Naive thymus-derived CD8-positive, alpha-beta T cell (primary cell): Measurements from ENCODE around the gene EDRF1. TPM values are rescaled to one million over a fixed set of nuclear protein-coding genes. Genes with fewer than 3 reads are reported as not detected.

Source experiments
- ATAC-seq, 2 donors: fragments of 150-1000 bp; cut with Tn5 transposase in 1 of 2; sonication (Bioruptor Pico), chemical (Tn5 transposase) in 1 of 2; 1 replicate in 1 of 2; 2 replicates in 1 of 2; pipeline ENCODE4 v1.10.0; 2021; ENCODE audit warnings: mild to moderate bottlenecking in 2 of 2, moderate library complexity in 2 of 2
- POLR2A ChIA-PET: fragments of 350-600 bp; sonication (Branson Sonifier 250); formaldehyde crosslinking; loops from one replicate; lab custom pipeline; 2021; ENCODE audit warnings: antibody characterized with exemption; lab: Charles Lee
- DNase-seq, 10 donors: peaks; one replicate each; pipeline versions ENCODE4 v3.0.0 to v3.0.0-alpha.2; 2020 to 2022
- H3K27ac Mint-ChIP-seq, 10 donors: one replicate each; pipeline ENCODE4 v1.8.0; 2020 to 2022; ENCODE audit warnings: mild to moderate bottlenecking in 10 of 10, mixed read lengths in 10 of 10, moderate library complexity in 4 of 10, inconsistent platforms in 1 of 10
- H3K27me3 Mint-ChIP-seq, 5 donors: one replicate each; pipeline ENCODE4 v1.8.0; 2021 to 2022; ENCODE audit warnings: mixed read lengths in 5 of 5
- H3K36me3 Mint-ChIP-seq, 3 donors: one replicate each; pipeline ENCODE4 v1.8.0; 2020 to 2022; ENCODE audit warnings: mixed read lengths in 3 of 3, mild to moderate bottlenecking in 2 of 3, inconsistent platforms in 1 of 3
- H3K4me1 Mint-ChIP-seq, 4 donors: one replicate each; pipeline ENCODE4 v1.8.0; 2021 to 2022; ENCODE audit warnings: mixed read lengths in 4 of 4
- H3K4me3 Mint-ChIP-seq, 10 donors: one replicate each; pipeline ENCODE4 v1.8.0; 2020 to 2022; ENCODE audit warnings: mild to moderate bottlenecking in 10 of 10, mixed read lengths in 10 of 10, moderate library complexity in 6 of 10, inconsistent platforms in 1 of 10
- H3K9me3 Mint-ChIP-seq, 9 donors: one replicate each; pipeline ENCODE4 v1.8.0; 2020 to 2022; ENCODE audit warnings: mixed read lengths in 9 of 9, mild to moderate bottlenecking in 3 of 9, inconsistent platforms in 1 of 9, moderate library complexity in 1 of 9
- polyA plus RNA-seq, 3 donors: library from polyadenylated mRNA; unstranded; fragments of 300-500 nt; fragmentation: Illumina TruSeq; gene quantifications; one replicate each; pipeline ENCODE4 v1.2.3, GENCODE V29; 2021
- total RNA-seq, 8 experiments: library from RNA in 2 of 8; stranded (reverse) in 2 of 8; gene quantifications; one replicate each; pipeline ENCODE4 v1.2.3 and lab custom pipeline; 2021 to 2026

EDRF1 gene
- total and polyA plus RNA-seq, 5 experiments from 2014 or later = 10.3 to 61.4 (median 12.8) TPM

DNA sequence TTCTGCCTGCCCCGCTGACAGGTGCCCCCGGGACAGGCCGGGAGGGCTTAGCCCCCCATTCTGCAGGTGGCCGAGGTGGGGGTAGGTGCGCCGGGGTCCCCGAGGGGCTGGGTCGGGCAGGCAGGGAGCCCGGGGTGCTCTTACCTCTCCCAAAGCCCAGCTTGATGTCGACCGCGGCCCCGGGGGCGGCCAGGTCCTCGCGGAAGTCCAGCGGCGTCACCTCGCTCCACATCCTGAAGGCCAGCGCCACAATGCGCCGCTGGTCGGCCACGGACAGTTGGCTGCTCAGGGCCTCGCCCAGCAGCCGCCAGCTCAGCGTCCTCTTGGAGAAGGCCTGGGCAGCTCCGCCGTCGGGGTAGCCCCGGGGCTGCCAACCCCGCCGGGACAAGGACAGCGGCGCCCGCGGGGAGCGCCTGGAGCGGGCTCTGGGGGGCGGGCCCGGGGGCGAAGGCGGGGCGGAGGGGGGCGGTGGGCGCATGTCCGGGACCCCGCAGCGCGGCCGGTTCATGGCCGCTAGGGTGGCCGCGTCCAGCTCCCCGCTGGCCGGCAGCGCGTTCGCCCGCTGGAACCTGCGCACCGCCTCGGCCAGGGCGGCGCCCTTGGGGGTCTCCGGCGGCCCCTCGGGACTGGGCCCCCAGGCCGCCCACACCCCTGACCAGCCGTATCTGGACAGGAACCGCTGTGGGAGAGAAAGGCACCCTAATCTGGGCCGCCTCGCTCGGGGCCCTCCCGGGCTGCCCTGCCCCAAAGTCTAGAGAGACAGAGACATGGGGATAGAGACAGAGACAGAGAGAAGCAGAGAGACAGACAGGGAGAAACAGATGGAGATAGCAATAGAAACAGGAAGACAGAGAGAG, 54.4 kb downstream of the EDRF1 start:
- no peak overlapping the region for H3K27ac Mint-ChIP-seq
- no peaks in the 10 kb centered on the region for H3K9me3 Mint-ChIP-seq
- POLR2A ChIA-PET = no interaction called here
- H3K36me3 Mint-ChIP-seq = no peaks in the 10 kb centered on the region
- ATAC-seq = no peak
- DNase-seq = no peak
- peaks cover 0 to 18% (median 11%) of the 10 kb centered on the region in 5 donors for H3K27me3 Mint-ChIP-seq
- no peak overlapping the region for H3K4me3 Mint-ChIP-seq
- peaks cover 0 to 4% (median 0%) of the 10 kb centered on the region in 4 donors for H3K4me1 Mint-ChIP-seq

- no peak overlapping the region for H3K27ac Mint-ChIP-seq
- POLR2A ChIA-PET = no interaction called here
Measured at GRCh38 chr10:125774581-125775191, 55.2 kb downstream of the EDRF1 start.

GRCh38 chr10:125775491-125776106, 56.1 kb downstream of the EDRF1 start, which contains the start of gene MMP21:
TSS of gene MMP21 (minus strand) at chr10:125775821. CDS start at chr10:125775821, 0 bp downstream.
- DNase-seq = no peak
- no peaks in the 10 kb centered on the region for H3K36me3 Mint-ChIP-seq
- no peak for ATAC-seq
- no peak within 1 kb of the TSS for H3K27ac Mint-ChIP-seq
- no peak within 1 kb of the TSS for H3K4me3 Mint-ChIP-seq
- POLR2A ChIA-PET = no interaction called here
- peaks cover 0 to 22% (median 11%) of the 10 kb centered on the region in 5 donors for H3K27me3 Mint-ChIP-seq
- no peaks in the 10 kb centered on the region for H3K9me3 Mint-ChIP-seq
- peaks cover 0 to 4% (median 0%) of the 10 kb centered on the region in 4 donors for H3K4me1 Mint-ChIP-seq

More at GRCh38 chr10:125774581-125775191, 55.2 kb downstream of the EDRF1 start:
- H3K9me3 Mint-ChIP-seq = no peaks in the 10 kb centered on the region
- ATAC-seq (no peak), DNase-seq (no peak)
- H3K36me3 Mint-ChIP-seq = no peaks in the 10 kb centered on the region
- no peak overlapping the region for H3K4me3 Mint-ChIP-seq
- peaks cover 0 to 4% (median 0%) of the 10 kb centered on the region in 4 donors for H3K4me1 Mint-ChIP-seq
- peaks cover 0 to 22% (median 11%) of the 10 kb centered on the region in 5 donors for H3K27me3 Mint-ChIP-seq

GRCh38 chr10:125777806-125778205, 58.3 kb downstream of the EDRF1 start:
- POLR2A ChIA-PET = no interaction called here
- DNase-seq = no peak
- Mint-ChIP-seq H3K27me3 (peaks cover 0 to 22% (median 11%) of the 10 kb centered on the region in 5 donors), H3K9me3 (no peaks in the 10 kb centered on the region), H3K36me3 (peaks cover 0 to 1% (median 0%) of the 10 kb centered on the region in 3 donors), H3K4me1 (peaks cover 0 to 4% (median 0%) of the 10 kb centered on the region in 4 donors), H3K27ac (no peak overlapping the region), H3K4me3 (no peak overlapping the region)
- no peak for ATAC-seq

DNA sequence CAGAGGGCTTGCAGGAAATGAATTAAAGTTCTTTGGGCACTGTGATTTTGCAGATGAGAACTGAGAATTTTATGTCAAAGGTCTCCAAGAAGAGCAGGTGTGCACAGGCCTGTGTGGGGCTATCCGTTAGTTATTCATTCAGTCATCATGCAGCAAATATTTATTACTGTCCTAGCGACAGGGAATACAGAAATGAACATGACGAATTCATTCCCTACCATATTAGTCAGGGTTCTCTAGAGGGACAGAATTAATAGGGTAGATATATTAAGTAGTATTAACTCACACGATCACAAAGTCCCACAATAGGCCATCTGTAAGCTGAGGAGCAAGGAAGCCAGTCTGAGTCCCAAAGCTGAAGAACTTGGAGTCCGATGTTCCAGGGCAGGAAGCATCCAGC, 59.0 kb downstream of the EDRF1 start:
- DNase-seq = no peak
- Mint-ChIP-seq H3K36me3 (peaks cover 0 to 1% (median 0%) of the 10 kb centered on the region in 3 donors), H3K27ac (peak overlapping the region in 1 of 10 donors; percentile 62), H3K4me1 (peaks cover 0 to 6% (median 0%) of the 10 kb centered on the region in 4 donors), H3K9me3 (no peaks in the 10 kb centered on the region), H3K27me3 (peaks cover 0 to 22% (median 11%) of the 10 kb centered on the region in 5 donors), H3K4me3 (no peak overlapping the region)
- no peak for ATAC-seq
- POLR2A ChIA-PET = no interaction called here

- H3K4me3 Mint-ChIP-seq = no peak overlapping the region
- no peaks in the 10 kb centered on the region for H3K9me3 Mint-ChIP-seq
- POLR2A ChIA-PET = no interaction called here
- no peak overlapping the region for H3K27ac Mint-ChIP-seq
- ATAC-seq (no peak), DNase-seq (no peak)
- peaks cover 0 to 17% (median 7%) of the 10 kb centered on the region in 5 donors for H3K27me3 Mint-ChIP-seq
- peaks cover 0 to 3% (median 0%) of the 10 kb centered on the region in 3 donors for H3K36me3 Mint-ChIP-seq
- peaks cover 0 to 6% (median 0%) of the 10 kb centered on the region in 4 donors for H3K4me1 Mint-ChIP-seq
Measured at GRCh38 chr10:125779403-125780327, 60.2 kb downstream of the EDRF1 start.

DNA sequence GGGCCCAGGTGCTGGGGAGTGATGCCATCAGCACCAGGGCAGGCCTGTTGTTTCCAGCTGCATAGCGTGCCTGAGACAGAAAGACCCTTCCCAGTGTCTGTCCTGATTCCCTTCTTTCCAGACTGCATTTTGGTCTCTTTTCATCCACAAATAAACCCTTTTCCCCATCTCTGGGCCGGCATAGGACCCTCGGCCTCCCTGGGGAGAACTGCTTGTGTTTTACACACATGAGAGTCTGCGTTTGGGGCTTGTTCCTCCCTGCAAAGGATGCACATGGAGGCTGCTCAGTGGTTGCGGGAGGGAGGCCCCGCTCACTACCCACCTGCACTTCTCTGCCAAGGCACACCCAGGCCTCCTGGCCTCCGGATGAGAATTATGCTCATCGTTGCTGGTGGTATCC, 61.9 kb downstream of the EDRF1 start:
- no peak for ATAC-seq
- peaks cover 0 to 6% (median 0%) of the 10 kb centered on the region in 4 donors for H3K4me1 Mint-ChIP-seq
- POLR2A ChIA-PET = no interaction called here

GRCh38 chr10:125782054-125782453, 62.5 kb downstream of the EDRF1 start:
- POLR2A ChIA-PET = no interaction called here
- Mint-ChIP-seq H3K4me1 (peaks cover 3 to 9% (median 5%) of the 10 kb centered on the region in 4 donors), H3K27ac (peak overlapping the region in 2 of 10 donors; percentile 45 to 47), H3K27me3 (peaks cover 0 to 13% (median 7%) of the 10 kb centered on the region in 5 donors), H3K4me3 (no peak overlapping the region), H3K36me3 (peaks cover 0 to 7% (median 4%) of the 10 kb centered on the region in 3 donors), H3K9me3 (no peaks in the 10 kb centered on the region)
- DNase-seq (no peak), ATAC-seq (no peak)

More for the DNA sequence above, 61.9 kb downstream of the EDRF1 start:
- H3K9me3 Mint-ChIP-seq = no peaks in the 10 kb centered on the region
- peaks cover 0 to 13% (median 7%) of the 10 kb centered on the region in 5 donors for H3K27me3 Mint-ChIP-seq
- H3K36me3 Mint-ChIP-seq = peaks cover 0 to 7% (median 4%) of the 10 kb centered on the region in 3 donors
- no peak for DNase-seq
- H3K27ac Mint-ChIP-seq = no peak overlapping the region
- no peak overlapping the region for H3K4me3 Mint-ChIP-seq

GRCh38 chr10:125782616-125783015, 63.1 kb downstream of the EDRF1 start:
- peaks cover 0 to 13% (median 6%) of the 10 kb centered on the region in 5 donors for H3K27me3 Mint-ChIP-seq
- H3K9me3 Mint-ChIP-seq = no peaks in the 10 kb centered on the region
- DNase-seq (no peak), ATAC-seq (no peak)
- H3K36me3 Mint-ChIP-seq = peaks cover 0 to 7% (median 4%) of the 10 kb centered on the region in 3 donors
- H3K27ac Mint-ChIP-seq = peak overlapping the region in 2 of 10 donors; percentile 2 to 45
- H3K4me3 Mint-ChIP-seq = no peak overlapping the region
- H3K4me1 Mint-ChIP-seq = peaks cover 8 to 13% (median 11%) of the 10 kb centered on the region in 4 donors
- POLR2A ChIA-PET = no interaction called here

GRCh38 chr10:125783408-125783807, 63.9 kb downstream of the EDRF1 start:
- H3K27me3 Mint-ChIP-seq = peaks cover 0 to 5% (median 0%) of the 10 kb centered on the region in 5 donors
- no peak for ATAC-seq
- H3K4me3 Mint-ChIP-seq = no peak overlapping the region
- no peak overlapping the region for H3K27ac Mint-ChIP-seq
- H3K9me3 Mint-ChIP-seq = no peaks in the 10 kb centered on the region
- H3K4me1 Mint-ChIP-seq = peaks cover 13 to 19% (median 17%) of the 10 kb centered on the region in 4 donors
- POLR2A ChIA-PET = no interaction called here
- peaks cover 0 to 7% (median 4%) of the 10 kb centered on the region in 3 donors for H3K36me3 Mint-ChIP-seq
- DNase-seq = no peak

DNA sequence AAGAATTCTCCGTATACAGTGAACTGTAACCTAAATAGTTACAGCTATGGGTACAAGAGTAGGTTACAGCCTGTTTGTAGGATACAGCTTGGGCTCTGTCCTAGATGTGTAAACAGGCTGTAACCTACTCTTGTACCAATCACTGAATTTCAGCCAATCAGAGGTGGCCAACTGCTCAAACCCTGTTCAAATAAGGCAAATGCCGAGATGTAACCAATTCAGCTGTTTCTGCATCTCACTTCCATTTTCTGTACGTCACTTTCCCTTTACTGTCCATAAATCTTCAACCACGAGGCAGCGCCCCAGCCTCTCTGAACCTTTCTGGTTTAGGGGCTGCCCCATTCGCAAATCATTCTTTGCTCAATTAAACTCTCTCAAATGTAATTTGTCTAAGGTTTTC, 64.4 kb downstream of the EDRF1 start:
- DNase-seq (no peak), ATAC-seq (no peak)
- peaks cover 0 to 7% (median 4%) of the 10 kb centered on the region in 3 donors for H3K36me3 Mint-ChIP-seq
- H3K27me3 Mint-ChIP-seq = peaks cover 0 to 4% (median 0%) of the 10 kb centered on the region in 5 donors
- POLR2A ChIA-PET = no interaction called here
- H3K9me3 Mint-ChIP-seq = no peaks in the 10 kb centered on the region
- H3K4me3 Mint-ChIP-seq = no peak overlapping the region
- H3K4me1 Mint-ChIP-seq = peaks cover 17 to 24% (median 22%) of the 10 kb centered on the region in 4 donors
- no peak overlapping the region for H3K27ac Mint-ChIP-seq
